Stimulated activated CD8-positive, alpha-beta memory T cell treated with anti-CD3 and anti-CD28 coated beads, Interleukin-7, amount 100 ng/mL, for 48 hours (primary cell): ENCODE measurements around the gene STX10.

Source experiments
- DNase-seq, 2 donors: peaks; one replicate each; pipeline ENCODE4 v3.0.0-alpha.2; 2020; ENCODE audit warnings: low read depth in 1 of 2; ENCODE audit errors: extremely low read depth in 1 of 2

STX10 gene

GRCh38 chr19:13146763-13147563 is 3.2 kb downstream of the STX10 start:
- no peak for DNase-seq

DNA sequence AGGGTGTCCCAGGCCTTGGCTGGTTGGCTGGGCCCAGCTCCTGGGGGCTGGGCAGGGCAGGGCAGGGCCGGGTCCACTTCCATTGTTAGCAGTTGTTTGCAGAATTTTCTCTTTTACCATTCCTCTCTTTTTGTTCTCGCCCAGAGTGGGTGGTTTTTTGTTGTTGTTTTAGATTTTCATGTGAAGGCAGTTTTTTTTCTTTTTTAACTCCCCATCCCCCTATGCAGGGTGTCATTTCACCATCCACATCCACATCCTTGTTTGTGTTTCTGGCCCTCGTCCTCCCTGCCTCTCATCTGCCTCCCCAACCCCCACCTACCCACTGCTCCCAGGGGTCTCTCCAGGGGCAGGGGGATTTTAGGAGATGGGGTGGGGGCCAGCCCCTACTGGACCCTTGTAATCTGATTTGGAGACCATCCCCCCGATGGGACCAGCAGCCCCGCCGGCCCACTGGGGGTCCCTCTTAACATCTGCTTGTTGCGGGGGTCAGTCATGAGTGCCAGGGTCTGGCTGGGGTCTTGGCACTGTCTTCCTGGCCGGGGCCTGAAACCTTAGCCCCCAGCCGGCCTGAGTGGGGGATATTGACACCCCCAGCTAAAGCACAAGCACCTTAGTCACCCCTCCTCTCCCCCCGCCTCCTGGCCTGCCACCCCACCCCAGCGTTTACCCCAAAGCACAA is 10.4 kb downstream of the STX10 start:
- no peak for DNase-seq

DNA sequence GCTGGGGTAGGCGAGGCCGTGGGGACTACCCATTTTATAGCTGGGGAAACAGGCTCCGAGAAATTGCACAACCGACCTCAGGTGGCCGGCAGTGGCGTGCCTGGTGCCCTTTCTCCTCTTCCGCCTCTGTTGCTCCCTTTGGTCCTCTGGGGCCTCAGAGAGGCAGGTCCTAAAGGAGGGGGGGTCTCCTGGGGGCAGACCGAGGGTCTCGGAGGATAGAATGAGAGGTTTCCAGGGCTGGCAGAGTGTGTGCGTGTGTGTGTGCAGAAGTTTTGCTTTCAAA is 11.3 kb downstream of the STX10 start:
- DNase-seq = no peak

DNA sequence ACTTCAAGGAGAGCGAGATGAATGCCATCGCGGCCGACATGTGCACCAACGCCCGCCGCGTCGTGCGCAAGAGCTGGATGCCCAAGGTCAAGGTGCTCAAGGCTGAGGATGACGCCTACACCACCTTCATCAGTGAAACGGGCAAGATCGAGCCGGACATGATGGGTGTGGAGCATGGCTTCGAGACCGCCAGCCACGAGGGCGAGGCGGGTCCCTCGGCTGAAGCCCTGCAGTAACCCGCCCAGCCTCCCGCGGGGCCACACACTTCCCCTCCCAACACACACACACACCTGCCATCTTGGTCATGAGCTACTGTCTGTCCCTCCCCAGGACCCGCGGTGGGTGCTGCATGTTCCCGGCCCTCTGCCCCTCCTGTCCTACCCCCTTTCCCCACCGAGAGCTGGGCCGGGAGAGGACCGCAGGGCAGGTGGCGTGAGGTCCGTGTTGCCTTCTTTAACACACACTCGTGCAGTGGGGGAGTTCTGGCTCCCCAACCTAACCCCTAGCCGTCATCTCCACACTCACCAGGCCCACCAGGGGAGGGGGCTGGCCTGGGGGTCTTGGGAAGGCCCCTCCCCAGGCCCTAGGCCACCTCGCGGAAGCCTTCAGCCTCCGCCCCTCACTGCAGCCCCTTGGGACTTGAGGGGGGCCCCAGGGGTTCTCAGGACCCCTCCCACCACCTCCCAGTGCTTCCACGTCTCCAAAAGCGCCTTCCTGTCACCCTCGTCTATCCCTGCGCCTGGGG is 11.8 kb downstream of the STX10 start:
- no peak for DNase-seq

- DNase-seq = no peak
These were observed 12.8 kb downstream of the STX10 start for GRCh38 chr19:13137290-13137794.

DNA sequence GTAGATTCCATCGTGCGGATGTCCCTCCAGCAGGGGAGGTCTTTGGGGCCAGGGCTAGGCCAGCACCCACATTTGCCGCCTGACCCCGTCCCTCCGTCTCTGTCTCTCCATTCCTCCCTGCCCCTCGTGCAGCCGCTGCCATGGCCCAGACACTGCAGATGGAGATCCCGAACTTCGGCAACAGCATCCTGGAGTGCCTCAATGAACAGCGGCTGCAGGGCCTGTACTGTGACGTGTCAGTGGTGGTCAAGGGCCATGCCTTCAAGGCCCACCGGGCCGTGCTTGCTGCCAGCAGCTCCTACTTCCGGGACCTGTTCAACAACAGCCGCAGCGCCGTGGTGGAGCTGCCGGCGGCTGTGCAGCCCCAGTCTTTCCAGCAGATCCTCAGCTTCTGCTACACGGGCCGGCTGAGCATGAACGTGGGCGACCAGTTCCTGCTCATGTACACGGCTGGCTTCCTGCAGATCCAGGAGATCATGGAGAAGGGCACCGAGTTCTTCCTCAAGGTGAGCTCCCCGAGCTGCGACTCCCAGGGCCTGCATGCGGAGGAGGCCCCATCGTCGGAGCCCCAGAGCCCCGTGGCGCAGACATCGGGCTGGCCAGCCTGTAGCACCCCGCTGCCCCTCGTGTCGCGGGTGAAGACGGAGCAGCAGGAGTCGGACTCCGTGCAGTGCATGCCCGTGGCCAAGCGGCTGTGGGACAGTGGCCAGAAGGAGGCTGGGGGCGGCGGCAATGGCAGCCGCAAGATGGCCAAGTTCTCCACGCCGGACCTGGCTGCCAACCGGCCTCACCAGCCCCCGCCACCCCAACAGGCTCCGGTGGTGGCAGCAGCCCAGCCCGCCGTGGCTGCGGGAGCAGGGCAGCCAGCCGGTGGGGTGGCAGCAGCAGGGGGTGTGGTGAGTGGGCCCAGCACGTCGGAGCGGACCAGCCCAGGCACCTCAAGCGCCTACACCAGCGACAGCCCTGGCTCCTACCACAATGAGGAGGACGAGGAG is 14.8 kb downstream of the STX10 start:
- no peak for DNase-seq

- no peak for DNase-seq
These were observed 15.5 kb downstream of the STX10 start for GRCh38 chr19:13134626-13135025.

GRCh38 chr19:13133241-13133870 is 16.8 kb downstream of the STX10 start:
- DNase-seq = no peak

DNA sequence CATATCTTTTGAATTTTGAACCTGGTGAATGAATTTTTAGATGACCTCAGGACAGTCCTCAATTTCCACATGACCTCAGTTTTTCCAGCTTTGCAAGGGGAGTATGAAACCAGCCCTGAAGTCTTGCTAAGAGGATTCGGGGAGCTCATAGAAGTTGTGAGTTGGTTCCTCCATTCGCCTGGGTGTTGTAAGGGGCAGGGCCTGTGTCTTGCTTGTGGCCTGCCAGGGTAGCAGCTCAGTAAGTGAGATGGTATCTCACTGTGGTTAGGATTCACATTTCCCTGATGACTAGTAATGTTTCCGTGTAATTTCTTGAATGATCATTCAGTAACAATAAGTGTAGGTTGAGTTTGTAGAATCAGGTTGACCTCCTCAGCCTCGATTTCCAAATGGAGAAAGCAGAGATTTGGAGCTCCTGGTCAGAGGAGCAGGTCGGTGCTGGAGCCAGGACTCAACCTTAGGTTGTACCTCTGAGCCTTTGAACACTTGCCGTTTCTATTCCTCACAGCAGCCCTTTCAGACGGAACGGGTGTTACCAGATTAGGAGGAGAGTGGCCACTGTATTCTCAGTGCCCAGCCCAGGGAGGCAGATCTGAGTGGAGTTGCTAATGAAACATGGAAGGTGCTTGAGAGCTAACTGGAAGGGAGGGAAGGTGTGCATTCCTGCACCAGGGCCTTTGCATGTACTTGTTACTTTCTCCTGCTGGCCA is 17.5 kb downstream of the STX10 start:
- DNase-seq = peak in 1 of 2 donors; percentile 77

- DNase-seq = no peak
These were observed 19.2 kb downstream of the STX10 start for GRCh38 chr19:13130886-13131490.

GRCh38 chr19:13129384-13129783 is 20.8 kb downstream of the STX10 start:
- no peak for DNase-seq

DNA sequence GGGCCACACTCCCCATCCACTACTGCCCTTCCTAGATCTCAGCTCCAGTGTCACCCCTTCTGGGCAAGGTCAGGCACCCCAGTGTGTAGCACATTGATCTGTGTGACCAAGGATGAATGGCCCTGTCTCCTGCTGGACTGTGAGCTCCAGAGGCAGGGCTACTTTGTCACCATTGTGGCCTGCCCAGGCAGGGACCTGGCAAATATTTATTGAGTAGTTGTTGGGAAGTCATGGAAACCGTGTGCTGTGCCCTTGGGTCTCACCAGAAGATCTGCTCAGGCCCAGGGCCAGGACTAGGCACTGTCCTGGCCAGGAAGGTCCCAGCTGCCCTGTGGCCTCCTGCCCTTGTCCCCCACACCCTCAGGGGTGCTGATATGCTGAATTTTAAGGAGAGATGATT is 21.6 kb downstream of the STX10 start:
- DNase-seq = no peak

- no peak for DNase-seq
These were observed 22.2 kb downstream of the STX10 start for GRCh38 chr19:13127811-13128575.

- no peak for DNase-seq
These were observed 23.1 kb downstream of the STX10 start for GRCh38 chr19:13127051-13127450.

DNA sequence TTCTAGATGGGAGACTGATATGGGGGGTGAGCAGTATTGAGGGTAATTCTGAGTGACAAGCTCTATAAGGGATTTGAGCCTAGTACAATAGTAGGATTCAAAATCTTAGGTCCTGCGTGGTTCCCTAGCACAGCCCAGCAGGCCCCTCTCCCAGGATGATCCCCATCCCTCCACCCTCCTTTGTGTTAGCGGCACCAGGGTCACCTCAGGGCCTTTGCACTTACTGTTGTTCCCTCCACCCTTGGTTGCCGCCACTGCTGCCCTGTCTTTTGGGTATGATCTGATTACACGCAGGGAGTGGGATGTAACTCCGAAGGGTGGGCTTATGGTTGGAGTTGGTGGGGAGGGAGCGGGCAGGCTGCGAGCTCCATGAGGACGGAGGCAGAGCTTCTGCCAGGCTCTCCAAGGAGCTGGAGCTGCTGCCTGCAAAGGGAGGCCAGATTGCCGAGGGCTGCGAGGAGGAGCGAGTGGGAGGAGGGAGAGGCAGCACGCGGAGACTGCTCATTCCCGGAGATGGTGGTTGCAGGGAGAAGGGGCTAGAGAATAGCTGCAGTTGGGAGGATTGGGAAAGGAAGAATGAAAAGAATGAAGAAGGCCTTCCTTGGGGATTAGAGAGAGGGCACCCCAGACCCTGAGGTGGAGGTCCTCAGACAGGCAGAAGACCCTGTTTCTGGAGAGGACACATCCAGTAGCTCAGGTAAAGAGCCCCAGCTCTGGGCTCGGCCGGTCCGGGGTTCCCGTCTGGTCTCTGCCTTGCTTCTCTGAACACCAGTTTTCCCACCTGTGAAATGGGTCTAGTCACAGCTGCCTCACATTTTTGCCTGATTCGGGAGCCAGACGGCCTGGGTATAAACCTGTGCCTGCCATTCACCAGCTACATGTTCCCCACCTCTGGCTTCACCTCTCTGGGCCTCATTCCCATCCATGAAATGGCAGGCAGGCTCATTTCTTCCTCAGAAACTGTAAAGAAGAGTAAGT is 26.9 kb downstream of the STX10 start:
- DNase-seq = no peak

GRCh38 chr19:13122275-13122878 is 27.8 kb downstream of the STX10 start:
- DNase-seq = no peak
